WERI-Rb-1 (cell line): ENCODE measurements around the gene KDM2B.

Experiments used
- DNase-seq: peaks from one replicate; pipeline ENCODE4 v3.0.0-alpha.2; 2020
- H3K27ac ChIP-seq: fragments of 250-450 bp; sonication (Bioruptor Pico); 2 replicates; pipeline ENCODE4 v1.5.1; 2020; ENCODE audit warnings: mild to moderate bottlenecking, moderate library complexity
- H3K27me3 ChIP-seq: fragments of 250-450 bp; sonication (Bioruptor Pico); 2 replicates; pipeline ENCODE4 v1.5.1; 2021; ENCODE audit warnings: mild to moderate bottlenecking, low read depth, moderate library complexity; ENCODE audit not compliant: insufficient read depth, severe bottlenecking
- H3K36me3 ChIP-seq: fragments of 250-450 bp; sonication (Bioruptor Pico); 2 replicates; pipeline ENCODE4 v1.5.1; 2020; ENCODE audit warnings: mild to moderate bottlenecking, moderate library complexity
- H3K4me3 ChIP-seq: 2 replicates; pipeline ENCODE4 v1.5.1; 2011; ENCODE audit warnings: low read depth, mild to moderate bottlenecking, control low read depth, low read length
- H3K9me3 ChIP-seq: fragments of 250-450 bp; sonication (Bioruptor Pico); 2 replicates; pipeline ENCODE4 v1.5.1; 2021; ENCODE audit warnings: mild to moderate bottlenecking, moderate library complexity; ENCODE audit not compliant: severe bottlenecking
- TF ChIP-seq, protein P1 (sequence below): IDR thresholded peaks from 2 replicates; pipeline ENCODE4 v1.5.1; 2011; ENCODE audit warnings: low read depth, mild to moderate bottlenecking, control low read depth, inconsistent platforms, low read length

KDM2B gene

DNA sequence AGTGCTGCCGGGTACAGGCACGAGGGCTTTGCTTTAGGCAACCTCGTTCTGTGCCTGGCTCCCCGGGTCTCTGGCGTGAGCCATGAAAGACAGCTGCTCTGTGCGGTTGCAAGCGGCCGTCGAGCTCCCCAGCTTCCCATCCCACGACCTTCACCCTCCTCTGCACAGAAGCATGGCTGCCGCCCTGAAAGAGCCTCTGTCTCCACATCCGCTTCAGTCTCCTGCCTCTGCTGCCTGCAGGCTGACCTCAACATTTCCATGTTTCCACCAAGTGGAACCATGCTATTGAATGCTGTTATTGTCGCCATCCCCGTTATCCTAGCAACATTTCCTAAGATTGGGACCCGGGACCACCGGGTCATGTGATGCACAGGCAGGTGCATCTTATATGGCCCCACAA is 57.1 kb downstream of the KDM2B start:
- Histone ChIP-seq H3K27ac (no peak overlapping the region), H3K36me3 (peaks cover 15% of the 10 kb centered on the region), H3K4me3 (no peak overlapping the region), H3K9me3 (no peaks in the 10 kb centered on the region), H3K27me3 (no peaks in the 10 kb centered on the region)
- DNase-seq = no peak
- TF ChIP-seq, protein P1, sequence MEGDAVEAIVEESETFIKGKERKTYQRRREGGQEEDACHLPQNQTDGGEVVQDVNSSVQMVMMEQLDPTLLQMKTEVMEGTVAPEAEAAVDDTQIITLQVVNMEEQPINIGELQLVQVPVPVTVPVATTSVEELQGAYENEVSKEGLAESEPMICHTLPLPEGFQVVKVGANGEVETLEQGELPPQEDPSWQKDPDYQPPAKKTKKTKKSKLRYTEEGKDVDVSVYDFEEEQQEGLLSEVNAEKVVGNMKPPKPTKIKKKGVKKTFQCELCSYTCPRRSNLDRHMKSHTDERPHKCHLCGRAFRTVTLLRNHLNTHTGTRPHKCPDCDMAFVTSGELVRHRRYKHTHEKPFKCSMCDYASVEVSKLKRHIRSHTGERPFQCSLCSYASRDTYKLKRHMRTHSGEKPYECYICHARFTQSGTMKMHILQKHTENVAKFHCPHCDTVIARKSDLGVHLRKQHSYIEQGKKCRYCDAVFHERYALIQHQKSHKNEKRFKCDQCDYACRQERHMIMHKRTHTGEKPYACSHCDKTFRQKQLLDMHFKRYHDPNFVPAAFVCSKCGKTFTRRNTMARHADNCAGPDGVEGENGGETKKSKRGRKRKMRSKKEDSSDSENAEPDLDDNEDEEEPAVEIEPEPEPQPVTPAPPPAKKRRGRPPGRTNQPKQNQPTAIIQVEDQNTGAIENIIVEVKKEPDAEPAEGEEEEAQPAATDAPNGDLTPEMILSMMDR = no peak

GRCh38 chr12:121522971-121523370 is 57.9 kb downstream of the KDM2B start:
- no peak overlapping the region for H3K27ac ChIP-seq
- H3K27me3 ChIP-seq = no peaks in the 10 kb centered on the region
- no peak for DNase-seq
- H3K4me3 ChIP-seq = no peak overlapping the region
- TF ChIP-seq, protein P1 = no peak
- no peaks in the 10 kb centered on the region for H3K9me3 ChIP-seq
- H3K36me3 ChIP-seq = peaks cover 11% of the 10 kb centered on the region

GRCh38 chr12:121520586-121521086 is 60.2 kb downstream of the KDM2B start:
- Histone ChIP-seq H3K27me3 (no peaks in the 10 kb centered on the region), H3K9me3 (no peaks in the 10 kb centered on the region), H3K36me3 (peaks cover 15% of the 10 kb centered on the region), H3K27ac (no peak overlapping the region), H3K4me3 (no peak overlapping the region)
- TF ChIP-seq, protein P1 = no peak
- no peak for DNase-seq

GRCh38 chr12:121520119-121520518 is 60.7 kb downstream of the KDM2B start:
- H3K4me3 ChIP-seq = no peak overlapping the region
- no peak overlapping the region for H3K27ac ChIP-seq
- no peaks in the 10 kb centered on the region for H3K9me3 ChIP-seq
- TF ChIP-seq, protein P1 = no peak
- H3K27me3 ChIP-seq = no peaks in the 10 kb centered on the region
- DNase-seq = no peak
- peaks cover 15% of the 10 kb centered on the region for H3K36me3 ChIP-seq

DNA sequence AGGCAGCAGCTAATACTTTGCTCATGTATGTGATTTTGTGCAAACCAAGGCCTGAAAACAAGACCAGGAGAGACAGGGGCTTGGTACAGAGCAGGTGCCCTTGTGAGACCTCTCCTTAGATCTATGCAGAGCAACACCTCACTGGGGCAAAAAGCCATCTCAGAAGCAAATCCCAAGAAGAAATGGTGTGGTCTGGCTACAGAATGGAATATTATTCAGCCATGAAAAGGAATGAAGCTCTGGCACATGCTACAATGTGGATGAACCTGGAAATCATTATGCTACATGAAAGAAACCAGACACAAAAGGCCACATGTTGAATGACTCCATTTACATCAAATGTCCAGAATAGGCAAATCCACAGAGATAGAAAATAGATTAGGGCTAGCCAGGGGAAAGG is 61.6 kb downstream of the KDM2B start:
- no peak for DNase-seq
- Histone ChIP-seq H3K4me3 (no peak overlapping the region), H3K27ac (no peak overlapping the region), H3K27me3 (no peaks in the 10 kb centered on the region), H3K36me3 (peaks cover 15% of the 10 kb centered on the region), H3K9me3 (no peaks in the 10 kb centered on the region)
- TF ChIP-seq, protein P1 = no peak

DNA sequence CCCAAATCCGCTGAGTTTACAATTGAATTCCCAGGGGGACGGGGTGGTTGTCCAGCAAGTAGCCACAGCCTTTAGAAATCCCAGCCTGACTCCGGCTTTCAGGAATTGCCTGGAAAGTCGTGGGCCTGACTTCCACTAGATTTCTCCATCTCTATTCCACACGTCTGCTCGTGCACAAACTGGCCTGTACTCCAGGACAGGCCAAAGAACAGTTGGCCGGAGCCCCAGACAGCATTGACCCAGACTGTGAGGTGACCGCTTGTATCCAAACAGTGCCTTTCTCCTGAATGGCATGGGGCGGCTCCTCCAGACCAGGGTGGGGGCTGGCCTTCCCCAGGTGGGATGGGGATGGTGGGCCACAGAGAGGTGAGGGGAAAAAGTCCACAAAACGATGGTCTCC is 62.2 kb downstream of the KDM2B start:
- Histone ChIP-seq H3K27ac (no peak overlapping the region), H3K36me3 (peaks cover 16% of the 10 kb centered on the region)

More for the DNA sequence above, 62.2 kb downstream of the KDM2B start:
- no peaks in the 10 kb centered on the region for H3K9me3 ChIP-seq
- H3K27me3 ChIP-seq = no peaks in the 10 kb centered on the region
- TF ChIP-seq, protein P1 = no peak
- DNase-seq = no peak
- no peak overlapping the region for H3K4me3 ChIP-seq
